Activated naive CD4-positive, alpha-beta T cell treated with anti-CD3 and anti-CD28 coated beads, Interleukin-2, amount 50 U/mL, for 24 hours (primary cell): ENCODE data around the gene BCL2L13.
"Not testable (repeated sequence)": the region's sequence is repeated elsewhere in the genome, so short reads cannot be mapped to it uniquely, and the experiment has no call there.

Experiments used
- H3K27ac Mint-ChIP-seq: one replicate; pipeline ENCODE4 v1.8.0; 2021; ENCODE audit warnings: mild to moderate bottlenecking, mixed read lengths
- H3K27me3 Mint-ChIP-seq: one replicate; pipeline ENCODE4 v1.8.0; 2021; ENCODE audit warnings: mixed read lengths
- H3K36me3 Mint-ChIP-seq: one replicate; pipeline ENCODE4 v1.8.0; 2021; ENCODE audit warnings: mixed read lengths
- H3K4me1 Mint-ChIP-seq: one replicate; pipeline ENCODE4 v1.8.0; 2021; ENCODE audit warnings: mixed read lengths
- H3K4me3 Mint-ChIP-seq: one replicate; pipeline ENCODE4 v1.8.0; 2021; ENCODE audit warnings: mild to moderate bottlenecking, mixed read lengths
- H3K9me3 Mint-ChIP-seq: one replicate; pipeline ENCODE4 v1.8.0; 2021; ENCODE audit warnings: mixed read lengths

BCL2L13 gene

GRCh38 chr22:17746916-17747315, 108.4 kb downstream of the BCL2L13 start:
- no peaks in the 10 kb centered on the region for H3K27me3 Mint-ChIP-seq
- peaks cover 1% of the 10 kb centered on the region for H3K36me3 Mint-ChIP-seq
- no peaks in the 10 kb centered on the region for H3K9me3 Mint-ChIP-seq
- peaks cover 12% of the 10 kb centered on the region for H3K4me1 Mint-ChIP-seq
- no peak overlapping the region for H3K4me3 Mint-ChIP-seq
- no peak overlapping the region for H3K27ac Mint-ChIP-seq

GRCh38 chr22:17748555-17749353, 110.2 kb downstream of the BCL2L13 start:
- no peaks in the 10 kb centered on the region for H3K27me3 Mint-ChIP-seq
- H3K4me3 Mint-ChIP-seq = no peak overlapping the region
- H3K36me3 Mint-ChIP-seq = peaks cover 1% of the 10 kb centered on the region
- peaks cover 8% of the 10 kb centered on the region for H3K4me1 Mint-ChIP-seq
- no peaks in the 10 kb centered on the region for H3K9me3 Mint-ChIP-seq
- H3K27ac Mint-ChIP-seq = no peak overlapping the region

DNA sequence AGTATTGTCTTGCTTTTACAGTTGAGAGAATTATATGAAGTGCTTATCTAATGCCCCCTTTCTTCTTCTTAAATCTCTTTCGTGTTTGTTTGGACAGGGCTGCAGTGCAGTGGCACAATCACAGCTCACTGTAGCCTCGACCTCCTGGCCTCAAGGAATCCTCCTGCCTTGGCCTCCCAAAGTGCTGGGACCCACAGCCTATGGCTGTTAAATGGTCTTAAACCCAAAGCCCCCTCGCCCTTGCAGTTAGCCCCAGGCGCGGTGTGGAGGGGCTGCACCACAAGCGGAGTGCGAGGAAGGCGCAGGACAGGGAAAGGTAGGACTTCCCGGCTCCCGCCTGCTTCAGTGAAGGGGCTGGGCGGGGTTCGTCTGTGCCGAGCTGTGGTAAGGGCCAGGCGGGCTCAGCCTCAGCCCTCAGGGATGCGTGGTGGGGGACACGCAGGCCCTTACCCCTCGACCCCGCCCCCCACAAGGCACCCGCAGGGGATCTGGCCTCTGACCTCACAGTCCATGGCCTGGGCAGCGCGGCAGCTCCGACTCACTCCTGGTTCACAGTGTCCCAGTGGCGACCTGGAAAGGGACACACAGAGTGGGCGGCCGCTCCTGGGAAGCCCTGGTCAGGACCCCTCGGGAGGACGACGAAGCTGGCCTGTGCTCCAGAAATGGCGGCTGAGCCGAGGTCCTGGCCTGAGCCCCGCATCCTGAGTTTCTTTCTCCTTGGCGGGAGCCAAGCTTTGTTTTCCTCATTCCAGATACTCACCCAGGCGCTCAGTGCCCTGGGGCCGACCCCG, 111.2 kb downstream of the BCL2L13 start:
- Mint-ChIP-seq H3K27ac (no peak overlapping the region), H3K4me1 (peaks cover 9% of the 10 kb centered on the region), H3K4me3 (no peak overlapping the region), H3K36me3 (peaks cover 1% of the 10 kb centered on the region), H3K27me3 (no peaks in the 10 kb centered on the region), H3K9me3 (no peaks in the 10 kb centered on the region)

GRCh38 chr22:17751596-17751995, 113.0 kb downstream of the BCL2L13 start:
- Mint-ChIP-seq H3K4me1 (peaks cover 5% of the 10 kb centered on the region), H3K27me3 (no peaks in the 10 kb centered on the region), H3K36me3 (no peaks in the 10 kb centered on the region), H3K27ac (no peak overlapping the region), H3K4me3 (no peak overlapping the region), H3K9me3 (no peaks in the 10 kb centered on the region)

DNA sequence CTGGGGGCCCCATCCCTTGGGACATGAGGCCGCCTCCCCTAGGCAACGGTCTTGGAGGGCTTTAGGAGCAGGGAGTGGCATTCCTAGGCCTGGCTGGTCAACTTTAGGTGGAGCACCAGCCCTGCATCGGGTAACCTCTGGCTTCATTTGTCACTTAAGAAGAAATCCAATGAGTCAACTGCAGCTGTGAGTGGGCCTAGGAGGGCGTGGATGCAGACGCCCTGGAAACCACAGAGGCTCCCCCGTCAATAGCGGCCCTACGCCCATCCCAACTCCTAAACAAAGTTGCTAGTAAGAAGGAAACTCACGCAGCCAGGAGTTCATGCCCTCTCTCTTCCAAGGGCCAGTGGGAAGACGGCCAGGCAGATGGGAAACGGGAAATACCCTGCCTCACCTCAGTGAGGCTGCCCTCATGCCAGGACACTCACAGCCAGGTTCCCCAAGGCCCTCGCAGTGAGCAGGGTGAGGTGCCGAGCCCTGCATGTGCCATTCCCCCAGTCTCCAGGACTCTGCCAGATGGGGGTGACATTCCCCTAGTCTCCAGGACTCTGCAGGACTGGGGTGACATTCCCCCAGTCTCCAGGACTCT, 114.9 kb downstream of the BCL2L13 start:
- no peaks in the 10 kb centered on the region for H3K36me3 Mint-ChIP-seq
- H3K27ac Mint-ChIP-seq = no peak overlapping the region
- no peak overlapping the region for H3K4me3 Mint-ChIP-seq
- no peaks in the 10 kb centered on the region for H3K9me3 Mint-ChIP-seq
- no peaks in the 10 kb centered on the region for H3K27me3 Mint-ChIP-seq
- H3K4me1 Mint-ChIP-seq = peaks cover 9% of the 10 kb centered on the region

- Mint-ChIP-seq H3K4me1 (peaks cover 12% of the 10 kb centered on the region), H3K27ac (no peak overlapping the region), H3K27me3 (no peaks in the 10 kb centered on the region), H3K4me3 (no peak overlapping the region), H3K9me3 (no peaks in the 10 kb centered on the region), H3K36me3 (no peaks in the 10 kb centered on the region)
Measured at GRCh38 chr22:17754233-17754925, 115.8 kb downstream of the BCL2L13 start.

DNA sequence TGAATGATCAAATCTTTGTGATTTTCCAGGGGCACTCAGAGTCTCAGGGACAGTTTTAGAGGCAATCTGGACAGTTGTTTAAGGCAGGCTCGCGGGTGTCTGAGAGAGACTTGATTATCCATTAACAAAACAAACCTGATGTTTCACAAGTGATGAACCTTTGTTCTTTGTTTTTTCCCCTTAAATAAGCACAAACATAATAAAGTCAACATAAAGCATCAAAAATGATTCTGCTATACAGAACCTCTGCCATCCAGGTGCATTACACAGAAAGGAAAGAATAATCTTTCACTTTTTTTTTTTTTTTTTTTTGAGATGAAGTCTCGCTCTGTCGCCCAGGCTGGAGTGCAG, 122.6 kb downstream of the BCL2L13 start:
- Mint-ChIP-seq H3K27me3 (no peaks in the 10 kb centered on the region), H3K36me3 (no peaks in the 10 kb centered on the region), H3K4me1 (peaks cover 40% of the 10 kb centered on the region), H3K9me3 (no peaks in the 10 kb centered on the region), H3K4me3 (no peak overlapping the region), H3K27ac (no peak overlapping the region)

DNA sequence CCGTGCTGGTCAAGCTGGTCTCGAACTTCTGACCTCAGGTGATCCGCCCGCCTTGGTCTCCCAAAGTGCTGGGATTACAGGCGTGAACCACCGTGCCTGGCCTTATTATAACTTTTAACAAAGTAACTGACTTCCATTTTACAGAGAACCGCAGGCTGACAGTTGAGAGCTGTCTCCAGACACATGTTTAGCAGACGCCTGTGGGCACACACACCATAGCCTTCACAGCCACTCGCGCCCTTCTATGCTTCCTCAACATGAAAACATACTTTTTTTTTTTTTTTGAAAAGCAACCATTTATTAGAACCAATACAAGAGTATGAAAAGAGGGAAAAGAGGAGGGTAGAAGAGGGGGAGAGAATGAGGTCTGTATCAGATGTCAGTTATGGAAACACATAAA, 124.9 kb downstream of the BCL2L13 start:
- not testable (repeated sequence) for H3K27ac Mint-ChIP-seq, H3K36me3 Mint-ChIP-seq, H3K4me3 Mint-ChIP-seq, H3K27me3 Mint-ChIP-seq, H3K9me3 Mint-ChIP-seq
- peaks cover 47% of the 10 kb centered on the region for H3K4me1 Mint-ChIP-seq

GRCh38 chr22:17764036-17764435, 125.5 kb downstream of the BCL2L13 start:
- no peaks in the 10 kb centered on the region for H3K36me3 Mint-ChIP-seq
- H3K27ac Mint-ChIP-seq = no peak overlapping the region
- no peaks in the 10 kb centered on the region for H3K27me3 Mint-ChIP-seq

GRCh38 chr22:17764852-17765251, 126.3 kb downstream of the BCL2L13 start:
- H3K4me1 Mint-ChIP-seq = peaks cover 50% of the 10 kb centered on the region
- not testable (repeated sequence) for H3K4me3 Mint-ChIP-seq

More at GRCh38 chr22:17764036-17764435, 125.5 kb downstream of the BCL2L13 start:
- Mint-ChIP-seq H3K4me3 (no peak overlapping the region), H3K4me1 (peaks cover 44% of the 10 kb centered on the region), H3K9me3 (no peaks in the 10 kb centered on the region)

GRCh38 chr22:17767233-17768065, 128.9 kb downstream of the BCL2L13 start:
- H3K27ac Mint-ChIP-seq = peak overlapping the region; percentile 15
- no peaks in the 10 kb centered on the region for H3K27me3 Mint-ChIP-seq
- H3K4me1 Mint-ChIP-seq = peaks cover 62% of the 10 kb centered on the region
- H3K9me3 Mint-ChIP-seq = no peaks in the 10 kb centered on the region
- no peaks in the 10 kb centered on the region for H3K36me3 Mint-ChIP-seq
- peak overlapping the region; percentile 62 for H3K4me3 Mint-ChIP-seq

More at GRCh38 chr22:17764852-17765251, 126.3 kb downstream of the BCL2L13 start:
- peak overlapping the region; percentile 77 for H3K27ac Mint-ChIP-seq
- not testable (repeated sequence) for H3K9me3 Mint-ChIP-seq, H3K27me3 Mint-ChIP-seq, H3K36me3 Mint-ChIP-seq

DNA sequence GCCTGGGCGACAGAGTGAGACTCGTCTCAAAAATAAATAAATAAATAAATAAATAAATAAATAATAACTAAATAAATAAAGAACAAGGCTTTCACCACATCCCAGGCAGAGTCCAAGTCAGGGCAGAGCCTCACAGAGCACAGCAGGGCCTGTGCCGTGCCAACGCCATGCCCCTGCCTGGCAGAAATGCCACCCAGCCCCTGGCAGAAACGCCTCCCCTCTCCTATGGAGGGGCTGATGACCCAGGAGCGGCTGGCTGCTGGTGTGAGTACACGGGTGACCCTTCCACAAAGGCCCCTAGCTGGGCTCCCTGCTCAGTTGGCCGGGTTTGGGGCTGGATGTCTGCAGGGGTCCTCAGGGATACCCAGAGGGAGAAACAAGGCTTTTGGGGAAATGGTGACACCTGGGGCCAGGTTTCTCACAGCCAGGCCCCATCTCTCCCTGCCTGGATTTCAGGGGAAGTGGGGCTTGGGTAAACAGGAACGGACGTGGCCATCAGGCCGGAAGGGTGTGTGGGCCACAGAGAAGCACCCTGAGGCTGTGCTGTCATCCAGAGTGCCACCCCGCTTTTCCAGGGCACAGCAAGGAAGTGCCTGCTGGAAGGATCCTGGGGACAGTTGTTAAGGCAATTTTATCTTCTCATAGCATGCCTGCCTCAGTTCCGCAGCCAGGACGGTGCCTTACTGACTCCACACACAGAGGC, 130.6 kb downstream of the BCL2L13 start:
- peaks cover 65% of the 10 kb centered on the region for H3K4me1 Mint-ChIP-seq
- H3K36me3 Mint-ChIP-seq = no peaks in the 10 kb centered on the region
- H3K4me3 Mint-ChIP-seq = no peak overlapping the region
- H3K27ac Mint-ChIP-seq = no peak overlapping the region
- no peaks in the 10 kb centered on the region for H3K9me3 Mint-ChIP-seq
- no peaks in the 10 kb centered on the region for H3K27me3 Mint-ChIP-seq

DNA sequence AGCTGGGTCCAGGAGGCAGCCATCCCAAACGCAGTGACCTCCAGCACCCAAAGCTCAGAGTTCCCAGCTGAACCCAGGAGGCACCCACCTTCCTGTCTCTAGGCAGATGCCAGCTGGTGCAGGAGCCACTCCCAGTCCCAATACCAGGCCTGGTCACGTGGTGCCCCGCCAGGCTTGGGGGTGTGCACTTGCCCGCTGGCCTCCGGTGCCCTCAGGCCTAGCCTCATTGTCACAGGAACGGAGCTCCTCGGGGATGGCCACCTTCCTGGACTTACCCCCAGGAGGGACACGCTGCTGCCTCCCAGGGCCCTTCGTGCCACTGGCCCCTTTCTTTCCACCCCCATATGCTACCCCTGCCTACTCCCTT, 131.1 kb downstream of the BCL2L13 start:
- Mint-ChIP-seq H3K27me3 (no peaks in the 10 kb centered on the region), H3K27ac (no peak overlapping the region), H3K9me3 (no peaks in the 10 kb centered on the region), H3K36me3 (no peaks in the 10 kb centered on the region), H3K4me3 (no peak overlapping the region), H3K4me1 (peaks cover 60% of the 10 kb centered on the region)

DNA sequence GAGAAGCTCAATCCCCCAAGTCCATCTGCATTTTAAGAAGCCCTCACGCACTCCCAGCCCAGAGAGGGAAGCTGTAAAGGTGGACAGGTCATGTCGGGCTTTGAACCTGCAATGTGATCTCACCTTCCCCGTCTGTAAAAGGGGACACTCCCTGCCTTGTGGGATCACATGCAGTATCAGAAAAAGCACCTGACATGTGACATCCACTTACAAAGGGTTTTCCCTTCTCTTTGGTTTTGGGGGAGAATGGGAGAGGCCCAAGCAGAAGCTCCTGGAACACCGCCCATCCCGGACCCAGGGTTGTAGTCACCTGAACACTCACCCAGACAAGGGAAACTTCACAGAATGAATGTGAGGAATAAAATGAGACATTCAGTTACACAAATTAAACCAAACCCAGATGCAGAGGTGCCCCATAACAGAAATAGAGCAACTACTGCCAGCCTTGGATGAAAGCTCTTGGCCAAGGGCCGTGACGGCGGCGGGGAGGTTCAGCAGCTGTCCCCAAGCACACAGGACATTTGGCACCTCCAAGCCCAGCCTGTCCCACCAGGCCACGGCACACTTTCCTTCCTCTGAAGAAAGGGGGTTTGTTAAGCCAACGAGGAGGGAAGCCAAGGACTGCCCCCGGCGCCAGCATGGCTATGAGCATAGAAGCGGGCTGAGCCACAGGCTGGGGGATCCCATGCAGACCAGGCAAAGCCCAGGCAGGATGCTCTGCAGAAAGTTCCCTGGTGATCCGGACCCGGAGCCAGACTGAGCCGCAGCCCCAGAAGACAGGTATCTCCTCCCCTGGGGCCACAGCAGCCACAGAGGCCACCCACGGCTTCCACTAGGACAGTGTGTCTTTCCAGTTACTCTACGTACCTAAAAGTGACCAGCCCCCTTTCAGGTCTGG, 131.9 kb downstream of the BCL2L13 start:
- no peaks in the 10 kb centered on the region for H3K27me3 Mint-ChIP-seq
- peaks cover 59% of the 10 kb centered on the region for H3K4me1 Mint-ChIP-seq
- H3K36me3 Mint-ChIP-seq = no peaks in the 10 kb centered on the region
- H3K9me3 Mint-ChIP-seq = no peaks in the 10 kb centered on the region
- H3K27ac Mint-ChIP-seq = no peak overlapping the region
- H3K4me3 Mint-ChIP-seq = no peak overlapping the region
